AG09319 (cell line): ENCODE data around the gene SLC29A4.
"Not testable (repeated sequence)": the region's sequence is repeated elsewhere in the genome, so short reads cannot be mapped to it uniquely, and the experiment has no call there.

Source experiments
- DNase-seq: peaks from one replicate; pipeline ENCODE4 v3.0.0-alpha.2; 2010; ENCODE audit warnings: low read depth; ENCODE audit errors: extremely low read depth
- TF ChIP-seq, protein P1 (sequence below): IDR thresholded peaks from 2 replicates; pipeline ENCODE4 v1.5.1; 2011; ENCODE audit warnings: low read depth, mild to moderate bottlenecking, inconsistent platforms, low read length, moderate library complexity

SLC29A4 gene

DNA sequence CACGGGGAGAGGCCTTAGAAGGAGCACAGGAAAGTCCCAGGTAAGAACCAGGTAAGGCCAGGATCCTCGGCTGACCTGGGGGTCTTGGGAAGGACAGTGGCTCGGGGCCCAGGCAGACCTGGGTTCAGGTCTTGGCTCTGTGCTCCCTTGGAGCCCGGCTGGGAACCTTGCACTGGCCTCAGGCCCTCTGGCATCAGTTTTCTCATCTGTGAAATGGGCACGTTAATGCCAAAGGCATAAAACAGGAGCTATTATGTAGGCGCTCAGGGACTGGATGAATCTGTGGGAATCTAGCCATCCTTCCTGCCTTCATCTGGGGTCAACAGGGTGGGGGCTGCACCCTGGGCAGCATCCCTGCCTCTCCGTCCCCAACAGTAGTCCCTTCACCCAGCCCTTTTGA is 8.3 kb upstream of the SLC29A4 start:
- TF ChIP-seq, protein P1, sequence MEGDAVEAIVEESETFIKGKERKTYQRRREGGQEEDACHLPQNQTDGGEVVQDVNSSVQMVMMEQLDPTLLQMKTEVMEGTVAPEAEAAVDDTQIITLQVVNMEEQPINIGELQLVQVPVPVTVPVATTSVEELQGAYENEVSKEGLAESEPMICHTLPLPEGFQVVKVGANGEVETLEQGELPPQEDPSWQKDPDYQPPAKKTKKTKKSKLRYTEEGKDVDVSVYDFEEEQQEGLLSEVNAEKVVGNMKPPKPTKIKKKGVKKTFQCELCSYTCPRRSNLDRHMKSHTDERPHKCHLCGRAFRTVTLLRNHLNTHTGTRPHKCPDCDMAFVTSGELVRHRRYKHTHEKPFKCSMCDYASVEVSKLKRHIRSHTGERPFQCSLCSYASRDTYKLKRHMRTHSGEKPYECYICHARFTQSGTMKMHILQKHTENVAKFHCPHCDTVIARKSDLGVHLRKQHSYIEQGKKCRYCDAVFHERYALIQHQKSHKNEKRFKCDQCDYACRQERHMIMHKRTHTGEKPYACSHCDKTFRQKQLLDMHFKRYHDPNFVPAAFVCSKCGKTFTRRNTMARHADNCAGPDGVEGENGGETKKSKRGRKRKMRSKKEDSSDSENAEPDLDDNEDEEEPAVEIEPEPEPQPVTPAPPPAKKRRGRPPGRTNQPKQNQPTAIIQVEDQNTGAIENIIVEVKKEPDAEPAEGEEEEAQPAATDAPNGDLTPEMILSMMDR, result no peak
- no peak for DNase-seq

DNA sequence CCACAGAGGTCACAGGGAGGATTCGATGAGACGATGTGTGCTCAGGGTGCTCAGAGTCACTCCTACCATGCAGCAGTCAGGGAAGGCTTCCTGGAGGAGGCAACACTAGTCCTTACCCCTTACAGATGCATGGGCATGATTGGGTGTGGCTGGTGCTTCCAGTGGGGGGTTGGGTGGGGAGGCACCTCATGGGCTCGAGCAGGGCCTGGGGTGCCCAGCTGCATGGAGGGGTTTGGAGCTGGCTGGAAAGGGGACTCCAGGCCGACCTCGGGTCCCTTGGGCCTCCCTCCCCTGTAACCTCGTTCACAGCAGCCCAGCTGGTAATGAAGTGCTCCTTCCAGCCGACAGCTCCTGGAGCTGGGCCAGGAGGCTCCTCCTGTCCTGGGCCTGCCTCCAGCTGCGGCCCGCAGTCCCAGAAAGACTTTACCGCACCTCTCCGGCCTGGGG is 7.7 kb upstream of the SLC29A4 start:
- DNase-seq, result not testable (repeated sequence)

DNA sequence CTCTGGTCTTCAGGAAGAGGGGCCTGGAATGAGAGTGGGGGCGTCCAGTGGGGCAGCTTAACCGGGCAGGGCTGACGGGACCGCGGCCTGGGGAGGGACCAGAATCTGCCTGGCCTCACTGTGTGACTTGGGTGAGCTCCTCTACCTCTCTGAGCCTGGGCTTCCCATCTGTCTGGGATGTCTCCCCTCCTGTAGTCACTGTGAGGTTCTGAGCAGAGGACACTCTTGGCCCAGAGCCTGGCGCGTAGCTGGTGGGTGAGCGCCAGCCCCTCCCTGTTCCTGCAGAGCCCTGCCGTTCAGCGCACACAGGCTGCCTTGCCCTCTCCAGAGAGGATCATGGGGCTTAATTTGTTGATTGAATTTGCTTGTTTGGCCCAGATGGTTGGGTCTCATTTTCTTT is 7.2 kb upstream of the SLC29A4 start:
- DNase-seq, result not testable (repeated sequence)

DNA sequence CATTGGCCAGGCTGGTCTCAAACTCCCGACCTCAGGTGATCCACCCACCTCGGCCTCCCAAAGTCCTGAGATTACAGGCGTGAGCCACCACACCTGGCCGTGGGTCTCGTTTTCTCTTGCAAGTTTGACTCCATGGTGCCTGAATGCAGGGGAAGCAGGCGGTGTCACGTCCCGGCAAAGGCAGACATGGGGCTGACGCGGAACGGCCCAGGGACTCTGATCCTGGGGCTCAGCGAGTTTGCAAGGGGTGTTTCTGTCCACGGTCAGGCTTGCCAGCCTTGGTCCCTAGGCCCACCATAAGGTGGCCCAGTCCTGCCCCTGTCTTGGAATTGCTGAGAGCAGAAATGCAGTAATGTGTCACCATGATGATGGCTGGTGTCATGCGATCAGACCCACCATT is 6.6 kb upstream of the SLC29A4 start:
- not testable (repeated sequence) for DNase-seq

DNA sequence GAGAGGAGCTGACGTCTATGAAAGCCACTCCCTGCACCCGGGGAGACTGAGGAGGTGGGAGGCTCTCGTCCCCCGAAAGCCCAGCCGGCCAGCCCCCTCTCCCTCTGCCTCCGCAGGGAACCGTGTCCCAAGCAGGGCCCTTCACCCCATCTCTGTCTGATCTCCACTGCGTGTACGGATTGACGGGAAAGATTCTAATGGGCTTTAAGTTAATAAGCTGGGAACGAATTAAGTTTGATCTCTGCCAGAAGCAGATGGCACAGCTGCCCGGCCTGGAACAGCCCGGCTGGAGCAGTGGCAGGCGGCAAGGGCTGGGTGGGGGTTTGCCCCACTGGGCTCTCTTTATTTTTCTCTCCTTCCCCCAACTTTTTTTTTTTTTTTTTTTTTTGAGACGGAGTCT is 6.1 kb upstream of the SLC29A4 start:
- TF ChIP-seq, protein P1, result no peak
- DNase-seq, result no peak

DNA sequence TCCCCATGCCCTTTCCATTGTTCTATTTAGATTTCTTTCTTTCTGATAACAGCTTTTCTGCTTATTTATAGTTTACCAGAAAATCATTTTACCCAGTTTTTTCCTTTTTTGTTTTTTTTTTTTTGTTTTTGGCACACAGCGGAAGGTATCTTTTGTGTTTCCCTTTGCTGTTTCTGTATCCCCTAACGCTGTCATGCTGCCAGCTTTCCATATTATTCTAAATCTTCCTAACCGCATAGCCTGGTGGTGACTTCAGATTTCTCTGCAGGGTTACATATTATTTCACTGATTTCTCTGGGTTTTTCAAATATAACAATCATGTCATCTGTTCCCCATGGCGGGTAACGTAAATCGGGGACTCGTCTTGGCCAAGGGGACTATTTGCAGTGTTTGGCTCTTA is 4.0 kb upstream of the SLC29A4 start:
- TF ChIP-seq, protein P1, result no peak
- no peak for DNase-seq

DNA sequence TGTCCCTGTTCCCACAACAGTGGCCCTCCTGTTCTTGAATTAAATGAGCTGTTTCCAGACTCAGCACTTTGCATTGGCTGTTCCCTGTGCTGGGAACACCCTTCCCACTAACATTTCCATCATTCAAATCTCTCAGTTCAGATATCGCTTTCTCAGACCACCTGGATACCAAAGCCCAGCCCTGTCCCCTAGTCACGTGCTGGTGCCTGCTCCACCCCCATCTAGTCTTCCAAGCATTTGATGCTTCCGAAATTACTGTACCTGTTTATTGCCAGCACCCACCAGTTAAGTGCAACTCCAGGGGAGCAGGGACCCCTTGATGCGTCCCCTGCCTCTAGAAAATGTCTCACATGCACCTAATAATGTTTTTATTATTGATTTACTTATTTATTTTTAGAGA is 3.0 kb upstream of the SLC29A4 start:
- no peak for DNase-seq
- TF ChIP-seq, protein P1, result no peak

DNA sequence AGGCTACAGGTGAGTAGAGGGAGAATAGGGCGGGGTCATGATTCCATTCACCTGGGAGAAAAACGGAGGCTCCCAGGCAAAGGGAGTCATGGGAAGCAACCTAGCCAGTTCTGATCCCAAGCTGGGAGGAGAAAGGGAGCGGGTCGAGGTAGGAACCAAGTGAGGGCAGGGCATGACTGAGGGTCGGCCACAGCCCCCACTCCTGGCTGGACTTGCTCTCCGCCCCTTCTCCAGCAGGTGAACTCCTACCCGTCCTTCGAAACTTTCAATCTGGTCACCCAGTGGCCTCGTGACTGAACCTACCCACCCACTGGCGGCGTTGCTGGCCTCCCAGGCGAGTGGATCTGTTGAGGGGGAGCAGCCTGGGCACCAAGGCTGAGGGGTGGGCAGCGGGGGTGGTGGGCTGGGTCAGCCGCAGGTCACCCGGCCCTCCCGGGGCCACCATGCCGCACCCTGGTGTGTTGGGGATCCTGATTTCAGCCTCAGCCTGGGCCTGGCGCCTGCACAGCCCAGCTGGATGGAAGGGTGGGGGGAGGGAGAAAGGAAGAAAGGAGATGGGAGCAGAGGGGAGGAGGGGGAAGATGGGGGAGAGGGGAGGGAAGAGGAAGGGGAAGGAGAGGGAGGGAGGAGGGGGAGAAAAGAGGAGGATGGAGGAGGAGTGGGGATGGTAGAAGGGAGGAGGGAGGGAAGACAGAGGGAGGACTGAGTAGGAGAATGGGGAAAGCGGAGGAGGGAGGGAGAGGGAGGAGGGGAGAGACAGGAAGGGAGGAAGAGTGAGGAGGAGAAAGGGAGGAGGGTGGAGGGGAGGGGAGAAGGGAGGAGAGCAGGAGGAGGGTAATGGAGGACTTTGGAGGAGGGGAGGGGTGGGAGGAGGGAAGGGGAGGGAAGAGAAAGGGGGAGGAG is 894 bp upstream of the SLC29A4 start:
- not testable (repeated sequence) for DNase-seq

DNA sequence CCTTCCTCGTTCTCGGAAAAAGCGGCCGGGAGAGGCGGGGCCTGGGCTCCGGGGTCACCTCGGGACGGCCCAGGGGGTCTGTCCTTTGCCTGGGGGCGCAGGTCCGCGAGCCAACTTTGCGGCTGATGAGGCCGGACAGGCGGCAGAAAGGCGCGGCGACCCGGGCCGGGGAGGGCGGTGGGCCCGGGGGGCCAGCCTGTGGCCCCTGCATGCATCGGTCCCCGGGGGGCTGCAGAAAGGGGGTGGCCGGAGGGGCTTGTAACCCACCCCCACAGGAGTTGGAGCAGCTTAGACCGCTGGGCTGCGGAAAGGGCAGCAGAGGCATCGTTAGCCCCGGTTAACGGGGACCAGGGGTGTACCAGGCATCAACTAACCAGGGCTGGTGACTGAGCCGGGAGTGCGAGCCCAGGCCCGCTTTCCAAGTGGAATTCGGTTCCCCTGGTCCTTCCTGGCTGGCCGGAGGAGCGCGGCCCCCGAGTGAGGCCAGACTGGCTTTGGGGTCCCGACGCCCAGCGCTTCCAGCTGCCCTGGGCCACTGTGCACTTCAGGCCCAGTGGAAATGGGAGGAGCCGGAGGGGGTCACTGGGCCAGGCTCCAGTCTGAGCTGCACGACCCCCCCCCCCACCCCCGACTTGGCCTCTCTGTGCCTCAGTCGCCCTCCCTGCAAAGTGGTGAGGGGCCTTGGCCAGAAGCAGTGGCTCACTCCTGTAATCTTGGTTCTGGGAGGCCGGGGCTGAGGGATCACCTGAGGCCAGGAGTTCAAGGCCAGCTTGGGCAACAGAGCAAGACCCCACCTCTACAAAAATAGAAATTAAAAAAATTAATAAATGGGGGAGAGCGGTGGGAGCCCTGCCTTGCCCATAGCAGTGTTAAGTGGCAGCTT is 919 bp downstream of the SLC29A4 start:
- no peak for DNase-seq
- TF ChIP-seq, protein P1, result no peak
